ENCODE results near the gene HMCN2.

DNA sequence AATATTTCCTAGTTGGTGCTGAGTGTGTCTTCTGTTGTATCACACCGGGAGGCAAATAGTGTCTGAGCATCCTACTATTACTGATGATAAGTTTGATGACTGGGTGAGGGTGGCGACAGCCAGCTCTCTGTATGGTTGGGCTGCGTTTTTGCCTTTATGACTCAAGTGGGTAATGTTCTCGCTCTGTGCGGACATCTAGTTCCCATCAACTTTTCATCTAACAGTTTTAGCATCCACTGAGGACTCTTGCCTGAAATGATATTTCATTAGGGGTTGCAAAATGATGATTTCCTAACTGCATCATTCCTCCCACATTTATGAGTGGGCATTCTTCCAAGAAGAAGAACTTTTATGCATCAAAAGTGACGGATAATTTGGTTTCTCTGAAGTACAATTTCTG lies 26.5 kb downstream of the HMCN2 start:
- TF ChIP-seq CTCF (IDR thresholded peaks at IDR 0.05): no peak
- no peak for TF ChIP-seq POLR2A (IDR thresholded peaks at IDR 0.05)
- TF ChIP-seq EP300 (IDR thresholded peaks at IDR 0.05): no peak
- peak; percentile 40 for TF ChIP-seq POLR2AphosphoS5 (IDR thresholded peaks at IDR 0.05)
